HG02852 (cell line): ENCODE results near the gene CERKL.
"Not testable (repeated sequence)": the region's sequence is repeated elsewhere in the genome, so short reads cannot be mapped to it uniquely, and the experiment has no call there.

Experiments
- ATAC-seq: cut with Tn5 transposase; IDR thresholded peaks from one replicate; pipeline ENCODE4 v1.9.1; 2021; ENCODE audit warnings: mild to moderate bottlenecking, moderate library complexity; ENCODE audit not compliant: unreplicated experiment

The CERKL gene

GRCh38 chr2:181656450-181657291, at the start of gene CERKL:
CERKL (minus strand) TSS chr2:181657105; CDS start chr2:181657006, 99 bp downstream.
- peak; percentile 85 for ATAC-seq

- ATAC-seq = not testable (repeated sequence)
Measured at GRCh38 chr2:181702519-181702918, 45.6 kb upstream of the CERKL start.

DNA sequence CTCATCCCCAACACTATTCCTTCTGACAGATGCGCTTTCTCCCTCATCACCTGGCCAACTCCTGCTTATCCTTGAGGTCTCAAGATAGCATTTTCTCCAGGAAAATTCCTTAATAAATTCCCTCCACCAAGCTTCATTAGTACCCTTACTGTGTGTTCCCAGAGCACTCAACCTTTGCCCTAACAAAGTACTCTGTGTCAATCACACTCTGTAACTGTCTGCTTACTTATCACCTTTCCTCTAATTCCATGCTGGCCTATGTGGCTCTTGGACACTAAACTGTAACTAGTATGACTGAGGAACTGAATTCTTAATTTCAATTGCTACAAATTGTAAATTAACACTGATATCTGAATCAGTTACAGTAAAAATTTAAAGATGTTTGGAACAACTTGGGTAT, 41.3 kb upstream of the CERKL start:
- no peak for ATAC-seq

DNA sequence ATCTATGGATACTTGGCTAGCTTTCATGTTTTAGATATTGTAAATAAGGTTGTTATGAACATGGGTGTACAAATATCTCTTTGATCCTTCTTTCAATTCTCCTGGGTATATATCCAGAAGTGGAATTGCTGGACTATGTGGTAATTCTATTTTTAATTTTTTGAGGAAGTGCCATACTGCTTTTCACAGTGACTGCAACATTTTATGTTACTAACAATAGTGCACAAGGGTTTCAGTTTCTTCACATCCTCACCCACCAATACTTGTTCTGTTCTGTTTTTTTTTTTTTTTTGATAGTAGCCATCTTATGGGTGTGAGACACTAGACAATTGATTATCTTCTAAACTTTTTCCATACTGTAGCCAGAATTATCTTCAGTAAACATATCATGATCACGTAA, 40.7 kb upstream of the CERKL start:
- ATAC-seq = no peak

DNA sequence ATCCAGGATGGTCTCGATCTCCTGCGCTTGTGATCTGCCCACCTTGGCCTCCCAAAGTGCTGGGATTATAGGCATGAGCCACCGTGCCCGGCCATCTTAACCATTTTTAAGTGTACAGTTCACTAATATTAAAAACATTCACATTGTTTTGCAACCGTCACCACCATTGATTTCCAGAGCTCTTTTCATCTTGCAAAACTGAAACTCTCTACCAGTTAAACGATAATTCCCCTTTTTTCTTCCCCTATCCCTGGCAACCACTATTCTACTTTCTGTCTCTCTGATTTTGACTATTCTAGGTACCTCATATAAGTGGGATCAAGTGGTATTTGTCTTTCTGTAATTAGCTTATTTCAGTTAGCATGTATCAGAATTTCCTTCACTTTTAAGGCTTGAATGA, 40.2 kb upstream of the CERKL start:
- ATAC-seq = no peak

DNA sequence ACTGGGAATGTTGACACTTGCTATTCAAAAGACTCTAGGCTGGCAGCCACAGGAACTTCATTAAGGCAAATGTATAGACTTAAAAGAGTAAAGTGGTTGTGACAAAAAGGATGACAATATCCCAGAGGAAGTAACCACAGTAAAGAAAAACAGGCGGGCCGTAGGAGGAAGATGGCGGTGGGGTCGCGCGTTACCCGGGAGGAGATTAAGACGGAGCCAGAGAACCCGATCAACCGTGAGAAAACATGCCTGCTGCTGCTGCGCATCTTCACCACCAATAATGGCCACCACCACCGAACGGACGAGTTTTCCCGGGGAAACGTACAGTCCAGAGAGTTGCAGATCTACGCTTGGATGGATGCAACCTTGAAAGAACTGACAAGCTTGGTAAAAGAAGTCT, 37.4 kb upstream of the CERKL start:
- no peak for ATAC-seq

- no peak for ATAC-seq
Measured at GRCh38 chr2:181690860-181691259, 34.0 kb upstream of the CERKL start.

GRCh38 chr2:181686576-181687185, 29.8 kb upstream of the CERKL start:
- ATAC-seq = no peak

GRCh38 chr2:181685150-181685688, 28.3 kb upstream of the CERKL start:
- ATAC-seq = no peak

DNA sequence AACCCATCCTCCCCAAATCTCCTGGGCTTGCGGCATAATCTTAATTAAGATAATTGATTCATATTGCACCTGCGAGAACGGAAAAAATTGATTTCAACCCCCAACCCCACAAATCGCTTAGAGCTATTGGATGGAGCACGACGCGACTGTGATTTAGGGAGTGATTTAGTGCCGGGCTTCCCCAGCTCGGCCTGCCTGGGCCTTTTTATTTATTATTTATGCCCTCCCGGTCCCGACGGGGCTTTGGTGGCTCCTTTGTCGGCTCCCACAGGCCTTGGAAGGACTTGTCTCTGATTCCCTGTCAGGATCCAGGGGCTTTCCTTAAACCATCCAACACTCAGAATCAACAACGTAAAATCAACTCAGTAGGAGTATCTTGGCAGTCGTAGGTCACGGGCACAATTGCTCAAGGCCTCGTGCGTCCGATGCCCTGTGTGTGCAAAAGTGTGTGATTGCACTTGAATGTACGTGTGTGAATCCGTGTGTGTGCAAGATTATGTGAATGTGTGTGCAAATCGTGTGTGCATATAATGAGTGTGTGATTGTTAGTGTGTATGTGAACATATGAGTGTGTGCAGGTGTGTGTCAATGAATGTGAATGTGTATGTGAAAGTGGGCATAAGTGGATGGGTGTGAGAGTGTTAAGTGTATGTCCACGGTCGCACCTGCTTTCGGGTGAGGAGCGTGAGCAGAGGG, 27.7 kb upstream of the CERKL start:
- no peak for ATAC-seq

DNA sequence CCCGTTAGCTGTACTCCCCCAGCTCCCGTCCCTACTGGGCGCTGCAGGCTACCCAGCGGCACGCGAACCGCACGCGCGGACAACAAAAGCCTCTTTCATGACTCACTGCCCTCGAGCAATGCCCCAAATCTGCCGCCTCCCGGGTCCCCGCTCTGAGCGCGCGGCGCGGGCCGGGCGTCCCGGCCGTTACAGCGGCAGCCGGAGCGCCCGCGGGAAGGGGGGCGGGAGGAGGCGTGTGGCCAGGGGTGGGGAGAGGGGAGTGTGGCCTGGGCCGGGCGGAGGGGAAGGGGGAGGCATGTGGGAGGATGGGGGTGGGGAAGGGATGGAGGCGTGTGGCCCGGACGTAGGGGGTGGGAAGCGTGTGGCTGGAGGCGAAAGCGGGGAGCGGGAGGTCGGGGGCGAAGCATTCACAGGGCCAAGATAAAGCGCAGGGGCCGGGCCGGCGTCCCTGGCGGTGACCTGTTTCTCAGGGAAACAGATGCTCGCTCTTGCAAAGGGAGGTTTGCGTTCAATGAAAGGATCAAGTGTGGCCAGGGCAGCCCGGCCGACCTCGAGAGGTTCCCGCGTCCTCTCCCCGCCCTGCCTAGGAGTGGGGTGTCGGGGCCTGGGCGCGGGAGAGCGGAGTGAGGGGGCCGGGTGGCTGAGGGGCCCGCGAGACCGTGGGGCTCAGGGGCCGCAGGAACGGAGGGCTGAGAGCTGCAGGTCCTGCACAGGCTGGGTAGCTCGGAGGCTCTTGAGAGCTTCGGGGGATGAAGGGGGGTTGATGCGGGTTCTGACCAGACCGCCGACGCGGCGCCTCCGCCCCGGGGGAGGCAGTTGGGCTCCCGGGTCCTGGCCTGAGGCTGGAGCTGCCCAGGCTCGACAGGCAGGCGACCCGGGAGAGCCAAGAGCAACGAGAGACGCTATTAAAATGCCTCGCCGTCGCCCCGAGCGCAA, 26.9 kb upstream of the CERKL start:
- no peak for ATAC-seq

GRCh38 chr2:181682795-181683517, 26.1 kb upstream of the CERKL start:
- no peak for ATAC-seq

GRCh38 chr2:181682026-181682789, 25.3 kb upstream of the CERKL start:
- no peak for ATAC-seq

GRCh38 chr2:181680937-181681811, 24.3 kb upstream of the CERKL start:
- no peak for ATAC-seq

DNA sequence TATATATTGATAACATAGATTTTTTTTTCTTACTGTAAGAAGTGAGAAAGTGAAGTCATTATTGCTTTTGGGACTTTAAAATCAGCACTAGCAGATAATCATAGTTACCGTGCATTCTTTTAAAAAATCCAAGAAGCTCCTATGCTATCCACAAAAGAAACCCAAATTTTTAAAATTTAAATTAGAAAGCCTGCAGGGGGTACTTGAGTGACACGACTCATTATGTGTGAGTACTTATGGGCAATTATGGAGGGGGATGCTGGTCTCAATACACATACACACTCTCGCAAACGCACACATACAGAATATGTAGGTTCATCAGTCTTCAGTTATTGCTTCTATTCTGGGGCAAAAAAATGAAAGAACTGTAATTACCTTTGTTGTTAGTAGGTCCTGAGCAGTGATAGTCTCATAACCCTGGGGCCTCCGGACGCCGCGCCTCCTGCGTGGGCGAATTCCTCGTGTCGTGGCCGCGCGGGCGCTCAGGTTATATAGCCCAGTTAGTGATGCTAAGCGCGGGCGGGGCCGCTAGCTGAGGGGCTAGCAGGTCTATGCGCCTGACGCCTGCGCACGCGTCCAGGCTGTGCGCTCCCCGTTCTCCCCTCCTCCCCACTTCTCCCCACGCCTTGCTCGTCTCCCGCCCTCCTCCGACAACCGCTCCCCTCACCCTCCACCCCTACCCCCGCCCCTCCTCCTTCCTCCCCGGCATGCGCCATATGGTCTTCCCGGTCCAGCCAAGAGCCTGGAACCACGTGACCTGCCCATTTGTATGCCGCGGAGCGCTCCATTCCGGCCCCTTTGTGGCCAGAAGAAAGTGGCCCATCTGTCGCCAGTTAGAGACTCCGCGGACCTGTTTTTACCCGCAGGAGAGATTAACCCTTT, 23.4 kb upstream of the CERKL start, which contains the start of gene NEUROD1:
Gene NEUROD1, minus strand, starts transcription at position 463 of the 882 bp plus-strand sequence. CDS start 1,657 bp downstream, outside the sequence.
- ATAC-seq = no peak

GRCh38 chr2:181679544-181679979, 22.7 kb upstream of the CERKL start:
- ATAC-seq = no peak
